ENCODE results near the gene ERBB4. TPM values are rescaled to one million over a fixed set of nuclear protein-coding genes. Genes with fewer than 3 reads are reported as not detected.
"Not testable (repeated sequence)": the region's sequence is repeated elsewhere in the genome, so short reads cannot be mapped to it uniquely, and the experiment has no call there.

The ERBB4 gene
- total RNA-seq, 2 experiments from 2014 or later = not detected

DNA sequence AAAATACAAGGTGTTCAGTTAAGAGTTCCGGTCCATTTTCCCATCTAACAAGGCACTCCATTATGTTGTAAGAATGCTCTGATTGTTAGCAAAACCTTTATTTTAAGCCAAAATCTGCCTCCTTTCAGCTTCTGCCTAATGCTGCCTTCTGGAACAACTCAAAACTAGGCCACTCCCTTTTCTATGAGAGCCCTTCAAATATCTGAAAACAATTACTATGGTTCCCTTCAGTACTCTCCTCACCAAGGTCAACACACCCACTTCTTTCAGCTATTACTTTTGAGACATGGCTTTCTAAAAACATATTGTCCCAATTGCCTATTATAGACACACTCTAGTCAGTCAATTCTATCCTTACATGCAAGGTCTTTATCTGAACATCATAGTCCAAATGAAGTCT is 429.4 kb downstream of the ERBB4 start:
- peaks cover 8% of the 10 kb centered on the region for H3K9me3 Mint-ChIP-seq
- Histone ChIP-seq H3K36me3 (ENCODE audit: insufficient read depth, low read length) (no peaks in the 10 kb centered on the region), H3K4me3 (ENCODE audit: low read length) (no peak overlapping the region), H3K4me1 (ENCODE audit: insufficient read depth, low read length) (no peaks in the 10 kb centered on the region), H3K27ac (ENCODE audit: low read depth in 1 of 2, low read length in 2 of 2) (no peak overlapping the region), H3K9me3 (ENCODE audit: control insufficient read depth in 1 of 2, insufficient read depth in 1 of 2, low read length in 2 of 2) (peaks cover 0 to 13% of the 10 kb centered on the region in 2 experiments), H3K27me3 (ENCODE audit: control insufficient read depth in 1 of 2, insufficient read depth in 2 of 2, low read length in 2 of 2) (no peaks in the 10 kb centered on the region)
- CTCF ChIA-PET = no interaction called here
- no peaks in the 10 kb centered on the region for H3K36me3 Mint-ChIP-seq (ENCODE audit: low read depth)
- H3K27me3 Mint-ChIP-seq = no peaks in the 10 kb centered on the region
- no peaks in the 10 kb centered on the region for H3K4me1 Mint-ChIP-seq (ENCODE audit: low read depth)
- no peak for TF ChIP-seq CTCF (IDR thresholded peaks at IDR 0.05)
- intact Hi-C loops (cut with DNase I, micrococcal nuclease) = no loop called here
- no peak overlapping the region for H3K27ac Mint-ChIP-seq
- POLR2A ChIA-PET = no interaction called here
- DNase-seq (no peak), ATAC-seq (ENCODE audit: poor library complexity) (no peak)
- no peak overlapping the region for H3K4me3 Mint-ChIP-seq

DNA sequence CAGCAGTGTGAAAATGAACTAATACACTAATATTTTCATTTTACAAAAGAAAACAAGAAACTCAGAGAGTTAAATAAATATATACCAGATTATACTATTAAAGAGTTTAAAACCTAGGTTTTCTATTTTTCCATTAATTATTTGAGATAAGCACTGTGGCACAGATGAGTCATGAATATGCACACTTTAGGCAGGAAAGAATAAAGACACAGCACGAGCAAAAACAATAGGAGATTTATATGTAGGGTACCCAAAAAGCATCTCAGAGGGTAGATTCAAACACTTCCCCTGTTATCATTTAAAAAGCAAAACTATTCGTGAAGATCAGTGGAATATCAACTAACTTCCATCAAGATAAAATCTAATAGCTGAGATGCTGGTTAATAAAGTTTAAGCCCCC is 430.6 kb downstream of the ERBB4 start:
- H3K4me1 Mint-ChIP-seq (ENCODE audit: low read depth) = no peaks in the 10 kb centered on the region
- Histone ChIP-seq H3K9me3 (ENCODE audit: control insufficient read depth in 1 of 2, insufficient read depth in 1 of 2, low read length in 2 of 2) (peaks cover 0 to 8% of the 10 kb centered on the region in 2 experiments), H3K4me1 (ENCODE audit: insufficient read depth, low read length) (no peaks in the 10 kb centered on the region), H3K36me3 (ENCODE audit: insufficient read depth, low read length) (no peaks in the 10 kb centered on the region), H3K4me3 (ENCODE audit: low read length) (no peak overlapping the region), H3K27me3 (ENCODE audit: control insufficient read depth in 1 of 2, insufficient read depth in 2 of 2, low read length in 2 of 2) (no peaks in the 10 kb centered on the region), H3K27ac (ENCODE audit: low read depth in 1 of 2, low read length in 2 of 2) (no peak overlapping the region)
- H3K36me3 Mint-ChIP-seq (ENCODE audit: low read depth) = no peaks in the 10 kb centered on the region
- H3K27ac Mint-ChIP-seq = no peak overlapping the region
- DNase-seq (no peak), ATAC-seq (ENCODE audit: poor library complexity) (no peak)
- intact Hi-C loops (cut with DNase I, micrococcal nuclease) = no loop called here
- CTCF ChIA-PET = no interaction called here
- POLR2A ChIA-PET = no interaction called here
- peaks cover 8% of the 10 kb centered on the region for H3K9me3 Mint-ChIP-seq
- no peaks in the 10 kb centered on the region for H3K27me3 Mint-ChIP-seq
- H3K4me3 Mint-ChIP-seq = no peak overlapping the region
- no peak for TF ChIP-seq CTCF (IDR thresholded peaks at IDR 0.05)

DNA sequence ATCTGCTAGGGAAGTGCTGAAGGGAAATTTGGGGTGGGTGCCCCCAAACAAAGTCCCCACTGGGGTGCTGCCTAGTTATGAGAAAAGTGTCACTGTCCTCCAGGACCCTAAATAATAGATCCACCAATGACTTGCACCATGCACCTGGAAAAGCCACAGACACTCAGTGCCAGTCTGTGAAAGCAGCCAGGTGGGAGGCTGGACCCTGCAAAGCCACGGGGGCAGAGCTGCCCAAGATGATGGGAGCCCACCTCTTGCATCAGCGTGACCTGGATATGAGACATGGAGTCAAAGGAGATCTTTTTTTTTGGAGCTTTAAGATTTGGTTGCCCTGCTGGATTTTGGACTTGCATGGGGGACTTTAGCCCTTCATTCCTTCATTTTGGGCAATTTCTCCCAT is 431.6 kb downstream of the ERBB4 start:
- TF ChIP-seq CTCF (IDR thresholded peaks at IDR 0.05) = no peak
- H3K9me3 Mint-ChIP-seq = peaks cover 8% of the 10 kb centered on the region
- intact Hi-C loops (cut with DNase I, micrococcal nuclease) = no loop called here
- no peaks in the 10 kb centered on the region for H3K27me3 ChIP-seq (ENCODE audit: control insufficient read depth in 1 of 2, insufficient read depth in 2 of 2, low read length in 2 of 2)
- H3K36me3 ChIP-seq (ENCODE audit: insufficient read depth, low read length) = no peaks in the 10 kb centered on the region
- H3K9me3 ChIP-seq (ENCODE audit: control insufficient read depth in 1 of 2, insufficient read depth in 1 of 2, low read length in 2 of 2) = peaks cover 0 to 8% of the 10 kb centered on the region in 2 experiments
- no peaks in the 10 kb centered on the region for H3K36me3 Mint-ChIP-seq (ENCODE audit: low read depth)
- H3K4me3 Mint-ChIP-seq = no peak overlapping the region
- no peaks in the 10 kb centered on the region for H3K4me1 ChIP-seq (ENCODE audit: insufficient read depth, low read length)
- no peaks in the 10 kb centered on the region for H3K27me3 Mint-ChIP-seq
- no peak overlapping the region for H3K4me3 ChIP-seq (ENCODE audit: low read length)
- no peak for DNase-seq
- no peak overlapping the region for H3K27ac ChIP-seq (ENCODE audit: low read depth in 1 of 2, low read length in 2 of 2)
- CTCF ChIA-PET = no interaction called here
- no peak overlapping the region for H3K27ac Mint-ChIP-seq
- no peaks in the 10 kb centered on the region for H3K4me1 Mint-ChIP-seq (ENCODE audit: low read depth)
- ATAC-seq (ENCODE audit: poor library complexity) = no peak
- POLR2A ChIA-PET = no interaction called here

- H3K27me3 Mint-ChIP-seq; H3K27me3 ChIP-seq (ENCODE audit: control insufficient read depth in 1 of 2, insufficient read depth in 2 of 2, low read length in 2 of 2); intact Hi-C loops (cut with DNase I, micrococcal nuclease); CTCF ChIA-PET; H3K4me3 Mint-ChIP-seq; POLR2A ChIA-PET; H3K4me1 ChIP-seq (ENCODE audit: insufficient read depth, low read length); ATAC-seq (ENCODE audit: poor library complexity); H3K9me3 ChIP-seq (ENCODE audit: control insufficient read depth in 1 of 2, insufficient read depth in 1 of 2, low read length in 2 of 2); H3K9me3 Mint-ChIP-seq; H3K36me3 ChIP-seq (ENCODE audit: insufficient read depth, low read length); H3K4me3 ChIP-seq (ENCODE audit: low read length); H3K4me1 Mint-ChIP-seq (ENCODE audit: low read depth); H3K36me3 Mint-ChIP-seq (ENCODE audit: low read depth); H3K27ac ChIP-seq (ENCODE audit: low read depth in 1 of 2, low read length in 2 of 2); H3K27ac Mint-ChIP-seq; DNase-seq: not testable (repeated sequence)
These were observed 432.1 kb downstream of the ERBB4 start for GRCh38 chr2:212106536-212106935.

Measured in CD4-positive, alpha-beta T cell (primary cell).